Activated CD8-positive, alpha-beta T cell treated with anti-CD3 and anti-CD28 coated beads for 36 hours (primary cell): Measurements from ENCODE around the gene NYNRIN. TPM values are rescaled to one million over a fixed set of nuclear protein-coding genes. Genes with fewer than 3 reads are reported as not detected.
A peak's percentile ranks its signal among the peaks of the same experiment; 100 is the strongest.

ENCODE experiments used
- ATAC-seq: fragments of 200-7000 bp; cut with Tn5 transposase; one replicate; pipeline ENCODE4 v1.10.0; 2021; ENCODE audit warnings: mild to moderate bottlenecking, moderate library complexity
- CTCF ChIA-PET: fragments of 350-600 bp; sonication (Branson Sonifier 250); formaldehyde crosslinking; loops from one replicate; lab custom pipeline; 2021; ENCODE audit warnings: antibody characterized with exemption; lab: Charles Lee
- POLR2A ChIA-PET: fragments of 350-600 bp; sonication (Branson Sonifier 250); formaldehyde crosslinking; loops from one replicate; lab custom pipeline; 2021; ENCODE audit warnings: antibody characterized with exemption; lab: Charles Lee
- DNase-seq: peaks from one replicate; pipeline ENCODE4 v3.0.0-alpha.2; 2020
- H3K27ac Mint-ChIP-seq: one replicate; pipeline ENCODE4 v1.8.0; 2021; ENCODE audit warnings: mild to moderate bottlenecking, mixed read lengths
- H3K27me3 Mint-ChIP-seq: one replicate; pipeline ENCODE4 v1.8.0; 2021; ENCODE audit warnings: mixed read lengths
- H3K36me3 Mint-ChIP-seq: one replicate; pipeline ENCODE4 v1.8.0; 2021; ENCODE audit warnings: low read depth, mixed read lengths
- H3K4me1 Mint-ChIP-seq: one replicate; pipeline ENCODE4 v1.8.0; 2021; ENCODE audit warnings: low read depth, mixed read lengths
- H3K4me3 Mint-ChIP-seq: one replicate; pipeline ENCODE4 v1.8.0; 2021; ENCODE audit warnings: mild to moderate bottlenecking, moderate library complexity, mixed read lengths
- H3K9me3 Mint-ChIP-seq: one replicate; pipeline ENCODE4 v1.8.0; 2021; ENCODE audit warnings: mixed read lengths
- intact Hi-C: fragments of 100-400 bp; cut with micrococcal nuclease; formaldehyde crosslinking; loops from one replicate; pipeline ENCODE4 v1.10.0; 2022
- total RNA-seq, 2 experiments: library from RNA; stranded (reverse); gene quantifications; one replicate each; pipeline ENCODE4 v1.2.3, GENCODE V29; 2021
- TF ChIP-seq, protein P1 (sequence below): fragments of 200-600 bp; IDR thresholded peaks from one replicate; pipeline ENCODE4 v1.8.0; 2022; ENCODE audit warnings: antibody characterized with exemption, mild to moderate bottlenecking

The NYNRIN gene
- total RNA-seq, 2 experiments from 2014 or later, result 0.05 to 0.27 TPM

DNA sequence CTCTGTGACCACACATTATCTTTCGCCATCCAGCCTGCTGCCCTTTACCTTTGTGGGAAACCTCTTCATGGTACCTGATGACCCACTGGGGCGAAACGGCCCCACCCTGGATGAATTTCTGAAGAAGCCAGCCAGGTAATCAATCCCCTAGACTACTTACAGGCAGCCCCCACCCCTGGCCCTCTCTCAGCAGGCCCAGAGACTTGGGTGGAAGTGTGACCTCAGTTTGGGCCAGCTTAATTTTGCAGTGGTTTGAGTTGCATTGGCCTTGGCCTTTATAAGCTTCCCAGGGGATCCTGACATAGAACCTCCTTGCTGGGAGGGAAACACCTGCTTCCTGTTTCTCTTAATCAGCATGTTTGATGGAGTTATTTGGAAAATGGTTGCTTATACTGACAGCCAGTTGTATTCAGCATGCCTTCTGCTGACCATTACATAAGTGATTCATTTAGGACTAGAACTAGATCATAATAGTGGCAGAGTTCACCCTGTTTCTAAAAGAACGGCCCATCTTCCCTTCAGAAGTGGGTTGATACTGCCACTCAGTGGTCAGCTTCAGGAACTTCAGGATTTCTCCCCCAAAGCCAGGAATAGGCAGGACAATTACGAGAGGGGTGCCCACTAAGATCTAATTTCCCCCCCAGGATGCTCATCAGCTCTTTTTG, 37.7 kb downstream of the NYNRIN start:
- DNase-seq (peak; percentile 56), ATAC-seq (peak; percentile 58)
- no peaks in the 10 kb centered on the region for H3K27me3 Mint-ChIP-seq
- H3K36me3 Mint-ChIP-seq, result peaks cover 57% of the 10 kb centered on the region
- H3K4me3 Mint-ChIP-seq, result no peak overlapping the region
- TF ChIP-seq, protein P1, sequence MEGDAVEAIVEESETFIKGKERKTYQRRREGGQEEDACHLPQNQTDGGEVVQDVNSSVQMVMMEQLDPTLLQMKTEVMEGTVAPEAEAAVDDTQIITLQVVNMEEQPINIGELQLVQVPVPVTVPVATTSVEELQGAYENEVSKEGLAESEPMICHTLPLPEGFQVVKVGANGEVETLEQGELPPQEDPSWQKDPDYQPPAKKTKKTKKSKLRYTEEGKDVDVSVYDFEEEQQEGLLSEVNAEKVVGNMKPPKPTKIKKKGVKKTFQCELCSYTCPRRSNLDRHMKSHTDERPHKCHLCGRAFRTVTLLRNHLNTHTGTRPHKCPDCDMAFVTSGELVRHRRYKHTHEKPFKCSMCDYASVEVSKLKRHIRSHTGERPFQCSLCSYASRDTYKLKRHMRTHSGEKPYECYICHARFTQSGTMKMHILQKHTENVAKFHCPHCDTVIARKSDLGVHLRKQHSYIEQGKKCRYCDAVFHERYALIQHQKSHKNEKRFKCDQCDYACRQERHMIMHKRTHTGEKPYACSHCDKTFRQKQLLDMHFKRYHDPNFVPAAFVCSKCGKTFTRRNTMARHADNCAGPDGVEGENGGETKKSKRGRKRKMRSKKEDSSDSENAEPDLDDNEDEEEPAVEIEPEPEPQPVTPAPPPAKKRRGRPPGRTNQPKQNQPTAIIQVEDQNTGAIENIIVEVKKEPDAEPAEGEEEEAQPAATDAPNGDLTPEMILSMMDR, result peak; percentile 76
- POLR2A ChIA-PET, result interaction anchor here (0.7 to 2.6 kb wide), 10 partner anchors 7 to 126 kb away, joined by 3 to 12 read pairs (median 4); partner anchors contain the start of genes CBLN3, LTB4R and LTB4R2
- intact Hi-C loops, result loop anchor here (10.0 kb wide), 1 partner anchor 192 kb away; the partner anchor contains the start of gene TINF2
- peak overlapping the region; percentile 81 for H3K27ac Mint-ChIP-seq
- H3K9me3 Mint-ChIP-seq, result no peaks in the 10 kb centered on the region
- CTCF ChIA-PET, result interaction anchor here (0.7 to 4.4 kb wide), 31 partner anchors 8 to 194 kb away, joined by 3 to 155 read pairs (median 5); partner anchors contain the start of genes ADCY4, CIDEB, DHRS1 and LTB4R
- peaks cover 55% of the 10 kb centered on the region for H3K4me1 Mint-ChIP-seq

DNA sequence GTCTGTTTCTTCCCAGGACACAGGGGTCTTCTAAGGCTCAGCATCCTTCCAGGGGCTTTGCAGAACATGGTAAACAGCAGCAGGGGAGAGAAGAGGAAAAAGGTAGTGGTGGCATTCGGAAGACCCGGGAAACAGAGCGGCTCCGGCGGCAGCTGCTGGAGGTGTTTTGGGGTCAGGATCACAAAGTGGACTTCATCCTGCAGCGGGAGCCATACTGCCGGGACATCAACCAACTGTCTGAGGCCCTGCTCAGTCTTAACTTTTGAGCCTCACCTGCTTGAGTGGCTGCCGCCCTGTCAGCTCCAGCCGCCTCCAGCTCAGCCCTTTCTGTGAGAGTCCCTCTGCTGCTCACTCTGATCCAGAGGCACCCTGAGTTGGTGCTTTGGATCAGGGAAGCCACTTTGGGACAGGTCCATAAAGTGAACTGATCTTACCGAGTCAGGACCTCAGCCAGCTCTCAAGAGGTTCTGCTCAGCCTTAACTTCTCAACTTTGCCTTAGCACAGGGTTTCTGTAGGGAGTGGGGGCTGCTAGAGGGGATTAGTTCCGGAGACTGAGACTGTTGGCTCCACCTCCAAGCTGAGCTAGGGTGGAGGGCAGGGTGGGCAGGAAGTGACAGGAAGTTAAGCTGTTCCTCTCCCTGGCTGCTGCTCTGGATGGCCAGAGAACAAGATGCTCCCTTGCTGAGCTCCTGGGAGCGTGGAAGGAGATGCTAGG, 38.4 kb downstream of the NYNRIN start:
- TF ChIP-seq, protein P1, result peak; percentile 15
- H3K36me3 Mint-ChIP-seq, result peaks cover 56% of the 10 kb centered on the region
- H3K27me3 Mint-ChIP-seq, result no peaks in the 10 kb centered on the region
- POLR2A ChIA-PET, result interaction anchor here (0.7 to 2.6 kb wide), 8 partner anchors 8 to 127 kb away, joined by 3 to 12 read pairs (median 4); partner anchors contain the start of genes CBLN3, LTB4R and LTB4R2
- DNase-seq, result no peak
- H3K4me3 Mint-ChIP-seq, result no peak overlapping the region
- intact Hi-C loops, result loop anchor here (10.0 kb wide), 1 partner anchor 192 kb away; the partner anchor contains the start of gene TINF2
- CTCF ChIA-PET, result interaction anchor here (0.7 to 4.4 kb wide), 26 partner anchors 9 to 195 kb away, joined by 3 to 155 read pairs (median 5); partner anchors contain the start of genes ADCY4, CIDEB, DHRS1 and LTB4R
- peaks cover 55% of the 10 kb centered on the region for H3K4me1 Mint-ChIP-seq
- no peak for ATAC-seq
- H3K9me3 Mint-ChIP-seq, result no peaks in the 10 kb centered on the region
- peak overlapping the region; percentile 81 for H3K27ac Mint-ChIP-seq

DNA sequence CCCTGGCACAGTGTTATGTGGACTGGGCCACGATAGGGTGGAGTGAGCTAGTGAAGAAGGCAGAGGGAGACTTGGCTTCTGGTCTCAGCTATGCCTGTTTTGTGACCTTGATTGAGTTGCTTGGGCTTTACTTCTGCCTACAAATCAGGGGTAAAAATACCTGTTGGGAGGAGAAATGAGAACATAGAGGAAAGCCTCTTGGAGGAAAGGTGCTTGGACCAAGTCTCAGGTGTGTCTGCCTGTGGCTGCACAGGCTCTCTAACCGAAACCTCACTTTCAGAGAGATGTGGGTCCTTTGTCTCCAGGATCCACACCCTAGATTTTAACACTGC, 38.9 kb downstream of the NYNRIN start:
- H3K36me3 Mint-ChIP-seq, result peaks cover 53% of the 10 kb centered on the region
- H3K27me3 Mint-ChIP-seq, result no peaks in the 10 kb centered on the region
- TF ChIP-seq, protein P1, result no peak
- DNase-seq (no peak), ATAC-seq (no peak)
- H3K9me3 Mint-ChIP-seq, result no peaks in the 10 kb centered on the region
- intact Hi-C loops, result loop anchor here (10.0 kb wide), 1 partner anchor 193 kb away; the partner anchor contains the start of gene TINF2
- no peak overlapping the region for H3K4me3 Mint-ChIP-seq
- POLR2A ChIA-PET, result interaction anchor here (0.5 to 2.6 kb wide), 6 partner anchors 13 to 249 kb away, joined by 3 to 12 read pairs (median 6); partner anchors contain the start of genes IPO4, LTB4R and LTB4R2
- H3K27ac Mint-ChIP-seq, result peak overlapping the region; percentile 81
- CTCF ChIA-PET, result interaction anchor here (0.7 to 4.4 kb wide), 17 partner anchors 13 to 195 kb away, joined by 3 to 155 read pairs (median 6); partner anchors contain the start of genes ADCY4, CIDEB, DHRS1 and LTB4R
- H3K4me1 Mint-ChIP-seq, result peaks cover 55% of the 10 kb centered on the region

DNA sequence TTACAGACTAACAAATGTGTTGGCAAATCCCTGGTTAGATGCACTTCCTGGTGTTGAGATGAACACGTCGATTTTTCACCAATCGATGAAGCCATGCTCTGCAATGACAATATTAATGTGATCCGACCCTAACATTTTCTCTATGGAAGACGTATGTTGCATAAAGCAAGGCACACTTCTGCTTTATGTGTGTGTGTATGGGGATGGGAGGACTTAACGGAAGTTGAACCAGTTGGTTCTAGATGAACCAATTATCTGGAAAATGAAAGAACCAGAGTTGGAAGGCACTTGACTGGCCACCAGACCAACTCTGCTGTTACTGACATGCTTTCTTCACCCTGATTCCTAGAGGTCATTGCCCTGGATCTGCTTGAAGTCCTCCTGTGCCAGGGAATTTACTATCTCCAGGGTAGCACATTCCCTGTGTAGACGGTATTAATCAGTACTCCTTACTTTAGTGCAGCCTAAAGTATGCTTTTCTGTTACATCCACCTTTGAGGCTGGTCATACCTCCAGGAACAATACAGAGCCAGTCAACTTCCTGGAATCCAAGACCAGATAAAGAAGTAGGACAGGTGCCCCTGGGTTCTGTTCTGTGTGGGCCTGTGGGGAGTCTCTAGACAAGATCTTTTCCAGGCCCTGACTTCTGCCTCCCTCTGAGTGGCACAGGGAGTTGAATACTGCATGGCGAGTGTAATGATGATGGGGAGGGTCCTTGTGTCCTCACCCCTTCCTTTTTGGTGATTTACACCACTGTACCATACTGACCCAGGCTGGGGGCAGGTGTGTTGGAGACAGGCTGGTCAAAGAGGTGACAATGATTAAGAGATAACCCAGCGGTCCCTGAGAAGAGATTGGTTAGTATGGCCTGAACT, 39.7 kb downstream of the NYNRIN start:
- ChIA-PET CTCF (interaction anchor here (1.9 to 5.3 kb wide), 10 partner anchors 13 to 196 kb away, joined by 4 to 155 read pairs (median 34); partner anchors contain the start of genes ADCY4, CIDEB, DHRS1 and LTB4R), POLR2A (interaction anchor here (0.5 to 2.1 kb wide), 4 partner anchors 8 to 250 kb away, joined by 3 to 12 read pairs (median 3); partner anchors contain the start of genes IPO4 and KHNYN)
- Mint-ChIP-seq H3K4me3 (no peak overlapping the region), H3K4me1 (peaks cover 51% of the 10 kb centered on the region), H3K27me3 (no peaks in the 10 kb centered on the region), H3K9me3 (no peaks in the 10 kb centered on the region), H3K27ac (peak overlapping the region; percentile 81), H3K36me3 (peaks cover 45% of the 10 kb centered on the region)
- intact Hi-C loops, result loop anchor here (10.0 kb wide), 1 partner anchor 194 kb away; the partner anchor contains the start of gene TINF2
- DNase-seq (no peak), ATAC-seq (no peak)
- TF ChIP-seq, protein P1, result no peak
